Left lobe of liver (tissue), 2 donors: ENCODE results near the gene CFLAR. TPM values are rescaled to one million over a fixed set of nuclear protein-coding genes. Genes with fewer than 3 reads are reported as not detected.
A peak's percentile ranks its signal among the peaks of the same experiment; 100 is the strongest.
"Not testable (repeated sequence)": the region's sequence is repeated elsewhere in the genome, so short reads cannot be mapped to it uniquely, and the experiment has no call there.

ENCODE experiments used
- ATAC-seq: fragments of 200-7000 bp; cut with Tn5 transposase; one replicate; pipeline ENCODE4 v1.9.1; 2020; ENCODE audit warnings: mild to moderate bottlenecking, moderate library complexity
- DNase-seq: peaks from one replicate; pipeline ENCODE4 v3.0.0-alpha.2; 2020; ENCODE audit warnings: low spot score
- total RNA-seq: library from RNA; stranded (reverse); gene quantifications from one replicate; pipeline ENCODE4 v1.2.1, GENCODE V29; 2021
- donor health status: DM: no; HTN: no; CAD: no; lungs with moderate emphysema.
- donor health status: DM: no; HTN: yes; CAD: no.

CFLAR gene
- 73.7 TPM for total RNA-seq

- ATAC-seq (peak; percentile 78), DNase-seq (peak; percentile 89)
Measured at GRCh38 chr2:201116115-201116958, at the start of gene CFLAR. TSS of gene CFLAR (plus strand) at chr2:201116164. CDS start at chr2:201129866, 13,702 bp downstream.

DNA sequence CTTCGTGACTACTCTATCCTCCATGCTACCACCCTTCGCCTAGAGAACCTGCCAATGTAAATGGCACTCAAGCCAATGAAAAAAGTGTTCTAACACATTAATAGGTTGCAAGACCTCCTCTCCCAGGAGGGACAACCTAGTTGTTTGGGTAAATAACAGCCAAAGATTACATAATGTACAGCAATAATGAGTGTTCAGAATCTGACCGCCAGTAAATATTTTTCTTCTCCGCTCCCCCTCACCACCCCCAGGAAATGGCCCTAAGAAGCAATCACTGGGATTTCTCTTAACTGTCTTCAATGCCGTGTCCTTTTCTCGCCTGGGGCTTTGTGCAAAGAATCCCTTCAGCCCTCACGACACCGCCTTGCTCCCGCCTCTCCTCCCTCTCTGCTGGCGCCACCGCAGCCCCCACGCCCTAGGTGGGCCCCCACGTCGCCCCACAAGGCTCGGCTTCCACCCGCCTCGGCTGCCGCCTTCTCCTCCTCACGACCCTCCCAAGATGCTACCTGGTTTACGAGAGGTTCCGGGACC, 45.0 kb upstream of the CFLAR start:
- no peak for DNase-seq
- peak; percentile 52 for ATAC-seq

- ATAC-seq (peak; percentile 94), DNase-seq (peak; percentile 94)
Measured at GRCh38 chr2:201071479-201072200, 44.3 kb upstream of the CFLAR start, which contains the start of the genes HYCC2 and NDUFB3. TSS of gene HYCC2 (minus strand) at chr2:201071671. CDS start at chr2:201024009, 47,662 bp downstream. TSS of gene NDUFB3 (plus strand) at chr2:201072001. CDS start at chr2:201078883, 6,882 bp downstream.

DNA sequence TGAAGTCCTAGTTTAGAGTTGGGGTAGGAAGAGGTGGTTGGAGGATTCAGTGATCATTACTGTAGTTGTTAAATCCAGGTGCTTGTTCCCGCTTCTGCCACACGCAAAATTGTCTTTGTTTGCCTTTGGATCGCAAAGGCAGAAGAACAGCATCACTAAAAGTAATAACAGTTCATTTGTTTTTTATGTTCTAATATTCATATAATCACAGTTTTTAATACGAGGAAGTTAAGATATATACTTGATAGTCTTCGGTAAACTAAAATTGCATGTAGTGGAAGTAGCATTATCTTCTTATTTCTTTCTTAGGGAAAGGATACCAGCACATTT, 43.8 kb upstream of the CFLAR start:
- peak; percentile 3 for ATAC-seq

DNA sequence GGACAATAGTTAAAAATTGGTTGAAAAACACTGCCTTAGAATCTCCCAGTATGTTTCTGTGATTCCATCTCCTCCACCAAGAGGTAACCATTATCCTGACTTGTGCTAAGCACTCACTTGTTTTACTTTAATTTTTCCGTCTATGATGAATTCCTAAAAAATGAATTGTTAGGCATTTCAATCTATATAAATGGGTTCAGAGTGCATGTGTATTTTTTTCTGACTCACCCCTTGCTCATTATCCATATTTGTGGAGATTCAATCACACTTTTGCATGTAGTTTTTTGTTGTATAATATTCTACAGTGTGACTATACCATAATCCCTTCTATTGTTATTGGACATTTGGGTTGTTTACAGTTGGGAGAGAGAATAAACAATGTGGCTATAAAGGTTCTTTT, 42.9 kb upstream of the CFLAR start:
- ATAC-seq (no peak), DNase-seq (no peak)

More for the DNA sequence above, 43.8 kb upstream of the CFLAR start:
- DNase-seq: no peak

- DNase-seq (no peak), ATAC-seq (no peak)
Measured at GRCh38 chr2:201074996-201075395, 41.0 kb upstream of the CFLAR start.

- DNase-seq (no peak), ATAC-seq (no peak)
Measured at GRCh38 chr2:201084863-201085262, 31.1 kb upstream of the CFLAR start.

- ATAC-seq (no peak), DNase-seq (no peak)
Measured at GRCh38 chr2:201090574-201090973, 25.4 kb upstream of the CFLAR start.

DNA sequence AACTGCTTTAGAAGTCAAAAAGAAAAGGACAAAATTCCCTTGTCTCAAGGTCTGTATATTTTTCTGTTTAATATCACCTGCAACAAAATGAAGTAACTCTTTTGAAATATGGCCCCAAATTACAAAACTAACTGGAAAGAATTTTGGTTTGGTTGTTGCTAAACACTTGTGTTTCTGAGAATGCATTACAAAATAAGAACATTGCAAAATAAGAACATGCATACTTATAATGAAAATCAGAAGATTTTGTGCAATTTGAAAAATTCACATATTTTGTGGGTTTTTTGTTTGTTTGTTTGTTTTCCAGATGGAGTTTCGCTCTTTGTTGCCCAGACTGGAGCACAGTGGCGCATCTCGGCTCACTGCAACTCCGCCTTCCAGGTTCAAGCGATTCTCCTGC, 22.4 kb upstream of the CFLAR start:
- no peak for ATAC-seq
- no peak for DNase-seq

- ATAC-seq (no peak), DNase-seq (no peak)
Measured at GRCh38 chr2:201100497-201100896, 15.5 kb upstream of the CFLAR start.

DNA sequence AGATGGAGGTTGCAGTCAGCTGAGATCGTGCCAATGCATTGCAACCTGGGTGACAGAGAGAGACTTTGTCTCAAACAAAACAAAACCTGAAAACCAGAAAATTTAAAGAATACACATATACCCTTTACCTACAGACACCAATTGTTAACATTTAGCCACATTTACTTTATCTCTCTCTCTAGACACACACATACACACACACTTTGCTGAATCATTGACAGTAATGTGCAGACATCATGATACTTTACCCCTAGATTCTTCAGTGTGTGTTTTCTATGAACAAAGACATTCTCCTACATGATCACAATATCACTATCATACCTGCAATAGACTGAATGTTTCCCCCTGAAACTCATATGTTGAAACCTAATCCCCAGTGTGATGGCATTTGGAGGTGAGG, 10.2 kb upstream of the CFLAR start:
- ATAC-seq (no peak), DNase-seq (no peak)

GRCh38 chr2:201107624-201108023, 8.3 kb upstream of the CFLAR start:
- no peak for ATAC-seq
- no peak for DNase-seq

DNA sequence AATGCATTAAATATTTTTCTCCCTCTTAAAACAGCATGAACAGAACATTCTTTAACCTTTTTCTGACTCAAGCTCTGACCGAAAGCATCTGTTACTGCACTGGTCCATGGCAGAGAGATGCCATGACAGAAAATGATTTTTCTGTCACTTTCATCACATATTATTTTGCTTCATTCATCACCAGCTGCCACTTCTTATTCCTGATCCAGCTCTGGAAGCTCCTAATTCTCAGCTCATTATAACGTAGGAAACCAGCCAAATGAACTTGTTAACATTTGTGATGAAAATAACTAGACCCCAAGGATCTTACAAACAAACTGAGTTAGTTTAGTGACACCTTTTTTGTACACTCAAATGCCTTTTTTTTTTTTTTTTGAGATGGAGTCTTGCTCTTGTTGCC, 7.6 kb upstream of the CFLAR start:
- DNase-seq: no peak
- ATAC-seq: no peak

DNA sequence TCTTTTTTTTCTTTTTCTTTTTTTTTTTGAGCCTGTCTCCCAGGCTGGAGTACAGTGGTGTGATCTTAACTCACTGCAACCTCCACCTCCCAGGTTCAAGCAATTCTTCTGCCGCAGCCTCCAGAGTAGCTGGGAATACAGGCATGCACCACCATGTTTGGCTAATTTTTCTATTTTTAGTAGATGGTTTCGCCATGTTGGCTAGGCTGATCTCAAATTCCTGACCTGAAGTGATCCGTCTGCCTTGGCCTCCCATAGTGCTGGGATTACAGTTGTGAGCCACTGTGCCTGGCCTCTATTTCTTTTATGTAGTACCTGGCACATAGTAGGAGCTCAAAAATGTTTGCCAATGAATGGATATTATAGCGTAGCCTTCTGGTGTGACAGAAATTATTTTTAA, 6.8 kb upstream of the CFLAR start:
- ATAC-seq: no peak
- no peak for DNase-seq

GRCh38 chr2:201110615-201111014, 5.3 kb upstream of the CFLAR start:
- ATAC-seq (no peak), DNase-seq (no peak)

GRCh38 chr2:201111096-201111495, 4.9 kb upstream of the CFLAR start:
- DNase-seq (no peak), ATAC-seq (no peak)

DNA sequence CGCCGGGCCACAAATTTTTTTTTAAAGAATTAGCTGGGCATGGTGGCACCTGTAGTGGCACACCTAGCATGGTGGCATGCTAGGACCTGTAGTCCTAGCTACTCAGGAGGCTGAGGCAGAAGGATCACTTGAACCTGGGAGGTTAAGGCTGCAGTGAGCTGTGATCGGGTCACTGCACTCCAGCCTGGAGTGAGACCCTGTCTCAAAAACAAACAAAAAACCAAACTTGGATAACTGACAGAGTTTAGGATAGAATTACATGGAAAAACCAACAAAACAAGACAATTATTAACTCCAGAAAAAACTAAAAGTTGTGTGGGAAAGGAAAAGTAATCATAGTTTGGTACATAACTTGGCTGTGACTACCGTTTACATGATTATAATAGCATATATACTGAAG, 1.6 kb upstream of the CFLAR start:
- DNase-seq (no peak), ATAC-seq (no peak)

- no peak for DNase-seq
- no peak for ATAC-seq
Measured at GRCh38 chr2:201114846-201115245, 1.1 kb upstream of the CFLAR start.

DNA sequence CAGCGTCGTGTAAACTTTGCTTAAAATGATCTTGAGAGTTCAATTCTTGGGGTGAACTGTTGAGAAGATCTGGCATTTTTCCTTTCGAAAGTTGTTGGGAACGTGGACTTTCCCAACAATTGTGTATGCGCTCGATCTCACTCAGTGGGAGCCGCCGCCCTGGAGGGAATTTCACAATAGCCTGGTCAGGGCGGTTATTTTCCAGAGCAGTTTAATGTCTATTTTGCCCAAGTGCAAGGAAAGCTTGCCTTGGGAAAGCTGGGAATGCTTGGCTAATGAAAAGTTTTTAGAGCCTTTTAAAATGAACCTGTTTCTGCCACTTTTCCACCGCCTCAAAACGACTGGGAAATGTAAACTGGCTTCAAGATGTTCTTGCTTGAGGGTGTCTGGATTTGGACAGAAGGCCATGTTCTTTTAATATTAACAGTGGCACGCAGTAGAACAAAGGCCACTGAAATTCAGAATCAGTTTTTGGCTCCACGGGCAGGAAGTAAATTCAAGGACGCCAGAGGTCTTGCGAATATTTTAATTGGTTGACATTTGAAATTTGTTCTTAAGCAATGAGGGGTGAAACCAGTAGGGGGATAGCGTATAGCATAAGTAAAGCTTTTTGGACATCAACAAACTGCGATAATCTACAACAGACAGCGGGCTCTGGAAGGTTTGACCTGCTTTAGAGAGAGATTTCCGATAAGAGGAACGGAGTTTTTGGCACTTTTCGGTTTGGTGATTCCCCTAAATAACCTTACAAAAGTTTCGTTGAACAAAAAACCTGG, 1.2 kb downstream of the CFLAR start:
- ATAC-seq (peak; percentile 41), DNase-seq (peak; percentile 83)

DNA sequence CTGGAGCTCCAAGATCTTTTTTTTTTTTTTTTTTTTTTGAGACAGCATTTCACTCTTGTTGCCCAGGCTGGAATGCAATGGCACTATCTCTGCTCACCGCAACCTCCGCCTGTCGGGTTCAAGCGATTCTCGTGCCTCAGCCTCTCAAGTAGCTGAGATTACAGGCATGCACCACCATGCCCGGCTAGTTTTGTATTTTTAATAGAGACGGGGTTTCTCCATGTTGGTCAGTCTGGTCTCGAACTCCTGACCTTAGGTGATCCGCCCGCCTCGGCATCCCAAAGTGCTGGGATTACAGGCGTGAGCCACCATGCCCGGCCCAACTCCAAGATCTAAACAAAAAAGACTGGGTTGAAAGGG, 1.8 kb downstream of the CFLAR start:
- DNase-seq, ATAC-seq: not testable (repeated sequence)
